NCI-H748 (cell line): ENCODE results near the gene GARIN5A.
A peak's percentile ranks its signal among the peaks of the same experiment; 100 is the strongest.

ENCODE experiments used
- DNase-seq: peaks from one replicate; lab custom pipeline; 2025; ENCODE audit not compliant: unreplicated experiment; lab: John Stamatoyannopoulos, UW

GARIN5A gene

GRCh38 chr19:50435627-50436026 is 41.0 kb downstream of the GARIN5A start:
- no peak for DNase-seq

- DNase-seq: no peak
These were observed 41.4 kb downstream of the GARIN5A start for GRCh38 chr19:50435221-50435620.

- DNase-seq: peak; percentile 60
These were observed 42.1 kb downstream of the GARIN5A start for GRCh38 chr19:50434525-50434924.

GRCh38 chr19:50433201-50434180 is 43.2 kb downstream of the GARIN5A start:
- no peak for DNase-seq

- DNase-seq: peak; percentile 65
These were observed 44.2 kb downstream of the GARIN5A start, which contains the start of gene MYBPC2 for GRCh38 chr19:50432221-50433028. TSS of gene MYBPC2 (plus strand) at chr19:50432892. CDS start at chr19:50432954, 62 bp downstream.

- peak; percentile 90 for DNase-seq
These were observed 45.1 kb downstream of the GARIN5A start for GRCh38 chr19:50431343-50432220.

- DNase-seq: peak; percentile 37
These were observed 45.7 kb downstream of the GARIN5A start for GRCh38 chr19:50430888-50431342.

- no peak for DNase-seq
These were observed 47.7 kb downstream of the GARIN5A start for GRCh38 chr19:50428772-50429463.

GRCh38 chr19:50427997-50428425 is 48.6 kb downstream of the GARIN5A start:
- DNase-seq: no peak

- DNase-seq: no peak
These were observed 49.2 kb downstream of the GARIN5A start for GRCh38 chr19:50427318-50427925.

GRCh38 chr19:50425581-50425980 is 51.1 kb downstream of the GARIN5A start:
- DNase-seq: no peak

GRCh38 chr19:50423279-50424113 is 53.2 kb downstream of the GARIN5A start:
- DNase-seq: no peak

GRCh38 chr19:50422397-50423278 is 54.0 kb downstream of the GARIN5A start:
- DNase-seq: no peak

- DNase-seq: no peak
These were observed 55.8 kb downstream of the GARIN5A start for GRCh38 chr19:50420808-50421207.

- no peak for DNase-seq
These were observed 56.5 kb downstream of the GARIN5A start for GRCh38 chr19:50420127-50420526.

GRCh38 chr19:50419580-50420035 is 57.0 kb downstream of the GARIN5A start:
- no peak for DNase-seq

- DNase-seq: no peak
These were observed 57.5 kb downstream of the GARIN5A start for GRCh38 chr19:50419022-50419579.
